ENCODE results near the gene GSAP.

GSAP gene

GRCh38 chr7:77320137-77320536 is 96.0 kb downstream of the GSAP start:
- no peaks in the 10 kb centered on the region for H3K4me1 Mint-ChIP-seq
- peaks cover 45% of the 10 kb centered on the region for H3K36me3 Mint-ChIP-seq
- peaks cover 5% of the 10 kb centered on the region for H3K9me3 Mint-ChIP-seq
- no peak overlapping the region for H3K27ac Mint-ChIP-seq
- H3K27me3 Mint-ChIP-seq: no peaks in the 10 kb centered on the region
- no peak overlapping the region for H3K4me3 Mint-ChIP-seq

GRCh38 chr7:77318019-77318418 is 98.1 kb downstream of the GSAP start:
- H3K9me3 Mint-ChIP-seq: peaks cover 5% of the 10 kb centered on the region
- no peak overlapping the region for H3K4me3 Mint-ChIP-seq
- H3K36me3 Mint-ChIP-seq: peaks cover 47% of the 10 kb centered on the region
- no peak overlapping the region for H3K27ac Mint-ChIP-seq
- no peaks in the 10 kb centered on the region for H3K27me3 Mint-ChIP-seq
- H3K4me1 Mint-ChIP-seq: no peaks in the 10 kb centered on the region

- peaks cover 5% of the 10 kb centered on the region for H3K9me3 Mint-ChIP-seq
- peaks cover 52% of the 10 kb centered on the region for H3K36me3 Mint-ChIP-seq
- H3K4me1 Mint-ChIP-seq: no peaks in the 10 kb centered on the region
- no peak overlapping the region for H3K4me3 Mint-ChIP-seq
- no peaks in the 10 kb centered on the region for H3K27me3 Mint-ChIP-seq
- no peak overlapping the region for H3K27ac Mint-ChIP-seq
Measured at GRCh38 chr7:77316219-77316978, 99.8 kb downstream of the GSAP start.

GRCh38 chr7:77315182-77315591 is 101.0 kb downstream of the GSAP start:
- H3K27me3 Mint-ChIP-seq: no peaks in the 10 kb centered on the region
- no peak overlapping the region for H3K27ac Mint-ChIP-seq
- peaks cover 54% of the 10 kb centered on the region for H3K36me3 Mint-ChIP-seq
- no peak overlapping the region for H3K4me3 Mint-ChIP-seq
- H3K4me1 Mint-ChIP-seq: no peaks in the 10 kb centered on the region
- H3K9me3 Mint-ChIP-seq: peaks cover 5% of the 10 kb centered on the region

- H3K27ac Mint-ChIP-seq: no peak overlapping the region
Measured at GRCh38 chr7:77313876-77314480, 102.2 kb downstream of the GSAP start.

GRCh38 chr7:77313085-77313484 is 103.1 kb downstream of the GSAP start:
- Mint-ChIP-seq H3K4me1 (peaks cover 5% of the 10 kb centered on the region), H3K27me3 (no peaks in the 10 kb centered on the region), H3K27ac (no peak overlapping the region), H3K36me3 (peaks cover 46% of the 10 kb centered on the region), H3K4me3 (no peak overlapping the region), H3K9me3 (no peaks in the 10 kb centered on the region)

More at GRCh38 chr7:77313876-77314480, 102.2 kb downstream of the GSAP start:
- Mint-ChIP-seq H3K9me3 (no peaks in the 10 kb centered on the region), H3K4me3 (no peak overlapping the region), H3K4me1 (peaks cover 5% of the 10 kb centered on the region), H3K36me3 (peaks cover 50% of the 10 kb centered on the region), H3K27me3 (no peaks in the 10 kb centered on the region)

- Mint-ChIP-seq H3K36me3 (peaks cover 48% of the 10 kb centered on the region), H3K4me3 (no peak overlapping the region), H3K27me3 (no peaks in the 10 kb centered on the region), H3K9me3 (no peaks in the 10 kb centered on the region), H3K27ac (no peak overlapping the region), H3K4me1 (peaks cover 5% of the 10 kb centered on the region)
Measured at GRCh38 chr7:77310982-77311381, 105.2 kb downstream of the GSAP start.

- H3K36me3 Mint-ChIP-seq: peaks cover 48% of the 10 kb centered on the region
- no peak overlapping the region for H3K27ac Mint-ChIP-seq
- no peak overlapping the region for H3K4me3 Mint-ChIP-seq
- H3K9me3 Mint-ChIP-seq: peaks cover 8% of the 10 kb centered on the region
- H3K4me1 Mint-ChIP-seq: peaks cover 5% of the 10 kb centered on the region
- H3K27me3 Mint-ChIP-seq: no peaks in the 10 kb centered on the region
Measured at GRCh38 chr7:77309714-77310220, 106.4 kb downstream of the GSAP start.

GRCh38 chr7:77308792-77309191 is 107.4 kb downstream of the GSAP start:
- Mint-ChIP-seq H3K4me1 (peaks cover 5% of the 10 kb centered on the region), H3K36me3 (peaks cover 49% of the 10 kb centered on the region), H3K9me3 (peaks cover 13% of the 10 kb centered on the region), H3K27me3 (no peaks in the 10 kb centered on the region), H3K27ac (no peak overlapping the region), H3K4me3 (no peak overlapping the region)

- H3K27ac Mint-ChIP-seq: no peak overlapping the region
- H3K36me3 Mint-ChIP-seq: peaks cover 60% of the 10 kb centered on the region
- peaks cover 5% of the 10 kb centered on the region for H3K4me1 Mint-ChIP-seq
- H3K27me3 Mint-ChIP-seq: no peaks in the 10 kb centered on the region
- peaks cover 31% of the 10 kb centered on the region for H3K9me3 Mint-ChIP-seq
- no peak overlapping the region for H3K4me3 Mint-ChIP-seq
Measured at GRCh38 chr7:77306231-77307067, 109.7 kb downstream of the GSAP start.

GRCh38 chr7:77295549-77295948 is 120.6 kb downstream of the GSAP start:
- H3K4me1 Mint-ChIP-seq: no peaks in the 10 kb centered on the region
- peaks cover 40% of the 10 kb centered on the region for H3K36me3 Mint-ChIP-seq
- no peak overlapping the region for H3K27ac Mint-ChIP-seq
- no peaks in the 10 kb centered on the region for H3K27me3 Mint-ChIP-seq
- peaks cover 7% of the 10 kb centered on the region for H3K9me3 Mint-ChIP-seq
- H3K4me3 Mint-ChIP-seq: no peak overlapping the region

GRCh38 chr7:77293046-77293445 is 123.1 kb downstream of the GSAP start:
- no peaks in the 10 kb centered on the region for H3K27me3 Mint-ChIP-seq
- no peak overlapping the region for H3K4me3 Mint-ChIP-seq
- peaks cover 39% of the 10 kb centered on the region for H3K36me3 Mint-ChIP-seq
- peaks cover 7% of the 10 kb centered on the region for H3K9me3 Mint-ChIP-seq
- no peak overlapping the region for H3K27ac Mint-ChIP-seq
- H3K4me1 Mint-ChIP-seq: no peaks in the 10 kb centered on the region

- no peak overlapping the region for H3K27ac Mint-ChIP-seq
- no peak overlapping the region for H3K4me3 Mint-ChIP-seq
- H3K4me1 Mint-ChIP-seq: no peaks in the 10 kb centered on the region
- peaks cover 36% of the 10 kb centered on the region for H3K36me3 Mint-ChIP-seq
- no peaks in the 10 kb centered on the region for H3K27me3 Mint-ChIP-seq
- H3K9me3 Mint-ChIP-seq: no peaks in the 10 kb centered on the region
Measured at GRCh38 chr7:77290425-77290824, 125.7 kb downstream of the GSAP start.

GRCh38 chr7:77289387-77289786 is 126.8 kb downstream of the GSAP start:
- Mint-ChIP-seq H3K36me3 (peaks cover 38% of the 10 kb centered on the region), H3K9me3 (no peaks in the 10 kb centered on the region), H3K4me3 (no peak overlapping the region), H3K27ac (no peak overlapping the region), H3K4me1 (no peaks in the 10 kb centered on the region), H3K27me3 (no peaks in the 10 kb centered on the region)

- Mint-ChIP-seq H3K27ac (no peak overlapping the region), H3K4me1 (no peaks in the 10 kb centered on the region), H3K36me3 (peaks cover 41% of the 10 kb centered on the region), H3K4me3 (no peak overlapping the region), H3K27me3 (no peaks in the 10 kb centered on the region), H3K9me3 (no peaks in the 10 kb centered on the region)
Measured at GRCh38 chr7:77288676-77289320, 127.4 kb downstream of the GSAP start.

All from activated naive CD4-positive, alpha-beta T cell treated with anti-CD3 and anti-CD28 coated beads, Interleukin-2, amount 50 U/mL, for 24 hours (primary cell).